GM23338 (cell line): ENCODE data around the gene NCAPH2. TPM values are rescaled to one million over a fixed set of nuclear protein-coding genes. Genes with fewer than 3 reads are reported as not detected.

Source experiments
- ATAC-seq: fragments of 200-7000 bp; cut with Tn5 transposase; 3 replicates; pipeline ENCODE4 v1.9.1; 2020
- DNase-seq: peaks from one replicate; pipeline ENCODE4 v3.0.0-alpha.2; 2015; ENCODE audit warnings: low spot score
- H2AFZ ChIP-seq: fragments of 200-600 bp; sonication (generic); 2 replicates; pipeline ENCODE4 v1.8.0; 2016; ENCODE audit warnings: antibody characterized with exemption, mild to moderate bottlenecking, moderate library complexity
- H3F3A ChIP-seq: fragments of 200-600 bp; sonication (generic); replicated peaks from 2 replicates; pipeline ENCODE4 v1.8.0; 2017; ENCODE audit warnings: antibody characterized with exemption, mixed run types, low read depth
- H3K27ac ChIP-seq: fragments of 200-600 bp; sonication (generic); 2 replicates; pipeline ENCODE4 v1.6.1; 2016; ENCODE audit warnings: low read depth
- H3K27me3 ChIP-seq: fragments of 200-600 bp; sonication (generic); 2 replicates; pipeline ENCODE4 v1.8.0; 2016; ENCODE audit warnings: mild to moderate bottlenecking, mixed run types, moderate library complexity; ENCODE audit not compliant: insufficient read depth
- H3K36me3 ChIP-seq: fragments of 200-600 bp; sonication (generic); 2 replicates; pipeline ENCODE4 v1.8.0; 2016; ENCODE audit warnings: mild to moderate bottlenecking; ENCODE audit not compliant: insufficient read depth
- H3K4me1 ChIP-seq: fragments of 200-600 bp; sonication (generic); 2 replicates; pipeline ENCODE4 v1.8.0; 2016; ENCODE audit warnings: mild to moderate bottlenecking, moderate library complexity; ENCODE audit not compliant: insufficient read depth
- H3K4me2 ChIP-seq: fragments of 200-600 bp; sonication (generic); 2 replicates; pipeline ENCODE4 v1.7.1; 2017; ENCODE audit warnings: mixed run types
- H3K4me3 ChIP-seq: fragments of 200-600 bp; sonication (generic); 2 replicates; pipeline ENCODE4 v1.6.1; 2016; ENCODE audit warnings: mixed run types
- H3K79me2 ChIP-seq: fragments of 200-600 bp; sonication (generic); replicated peaks from 2 replicates; pipeline ENCODE4 v1.8.0; 2017; ENCODE audit warnings: mild to moderate bottlenecking; ENCODE audit not compliant: insufficient read depth
- H3K9me2 ChIP-seq: fragments of 200-600 bp; sonication (generic); 2 replicates; pipeline ENCODE4 v1.8.0; 2017; ENCODE audit not compliant: insufficient read depth
- H4K20me1 ChIP-seq: fragments of 200-600 bp; sonication (generic); replicated peaks from 2 replicates; pipeline ENCODE4 v1.8.0; 2017; ENCODE audit warnings: mild to moderate bottlenecking; ENCODE audit not compliant: insufficient read depth
- H3K27ac Mint-ChIP-seq: 2 replicates; pipeline ENCODE4 v1.8.0; 2020; ENCODE audit warnings: inconsistent platforms, mild to moderate bottlenecking, moderate library complexity, mixed read lengths
- H3K27me3 Mint-ChIP-seq: 3 replicates; pipeline ENCODE4 v1.8.0; 2022; ENCODE audit warnings: low read depth, mild to moderate bottlenecking, moderate library complexity, mixed read lengths, inconsistent platforms; ENCODE audit not compliant: insufficient read depth, poor library complexity
- H3K36me3 Mint-ChIP-seq: 3 replicates; pipeline ENCODE4 v1.8.0; 2021; ENCODE audit warnings: low read depth, mild to moderate bottlenecking, inconsistent platforms, moderate library complexity, mixed read lengths
- H3K4me1 Mint-ChIP-seq: 3 replicates; pipeline ENCODE4 v1.8.0; 2020; ENCODE audit warnings: mild to moderate bottlenecking, inconsistent platforms, mixed read lengths
- H3K4me3 Mint-ChIP-seq: 3 replicates; pipeline ENCODE4 v1.8.0; 2021; ENCODE audit warnings: moderate library complexity, mild to moderate bottlenecking, inconsistent platforms, mixed read lengths
- H3K9me3 Mint-ChIP-seq: 3 replicates; pipeline ENCODE4 v1.8.0; 2020; ENCODE audit warnings: moderate library complexity, mild to moderate bottlenecking, inconsistent platforms, mixed read lengths
- CREB1 ChIP-seq: fragments of 250-450 bp; sonication (Bioruptor Pico); IDR thresholded peaks from 2 replicates; pipeline ENCODE4 v1.5.0; 2020; ENCODE audit warnings: low read depth, mild to moderate bottlenecking, moderate library complexity
- CTCF ChIP-seq, 2 experiments: fragments of 200-600 bp in 1 of 2; sonication (generic) in 1 of 2; conservative IDR thresholded peaks; 2 replicates each; pipeline versions ENCODE4 v1.5.1 to v1.6.1; 2016 to 2017; ENCODE audit warnings: antibody characterized with exemption in 2 of 2, low read depth in 2 of 2, mild to moderate bottlenecking in 2 of 2, moderate library complexity in 1 of 2
- ETS1 ChIP-seq: IDR thresholded peaks from 2 replicates; pipeline ENCODE4 v1.6.1; 2016; ENCODE audit warnings: antibody characterized with exemption
- EZH2 ChIP-seq: fragments of 200-600 bp; sonication (generic); IDR thresholded peaks from one replicate; pipeline ENCODE4 v1.8.0; 2017; ENCODE audit warnings: antibody characterized with exemption, mild to moderate bottlenecking, low read depth; ENCODE audit not compliant: unreplicated experiment
- EZH2phosphoT487 ChIP-seq: fragments of 200-600 bp; sonication (generic); IDR thresholded peaks from one replicate; pipeline ENCODE4 v1.8.1; 2018; ENCODE audit warnings: antibody characterized with exemption; ENCODE audit not compliant: unreplicated experiment
- JUNB ChIP-seq: IDR thresholded peaks from one replicate; pipeline ENCODE4 v1.6.1; 2016; ENCODE audit warnings: antibody characterized with exemption; ENCODE audit not compliant: unreplicated experiment
- NANOG ChIP-seq: IDR thresholded peaks from 2 replicates; pipeline ENCODE4 v1.6.1; 2016; ENCODE audit warnings: antibody characterized with exemption, borderline replicate concordance
- POLR2AphosphoS5 ChIP-seq: IDR thresholded peaks from 2 replicates; pipeline ENCODE4 v1.6.1; 2016; ENCODE audit warnings: antibody characterized with exemption, low read depth
- REST ChIP-seq: IDR thresholded peaks from one replicate; pipeline ENCODE4 v1.6.1; 2018; ENCODE audit warnings: antibody characterized with exemption; ENCODE audit not compliant: unreplicated experiment
- STAT1 ChIP-seq: IDR thresholded peaks from one replicate; pipeline ENCODE4 v1.6.1; 2016; ENCODE audit warnings: antibody characterized with exemption; ENCODE audit not compliant: unreplicated experiment
- ZNF114 ChIP-seq: fragments of 250-450 bp; sonication (Bioruptor Pico); IDR thresholded peaks from 2 replicates; pipeline ENCODE4 v1.5.0; 2020; ENCODE audit warnings: mild to moderate bottlenecking, moderate library complexity
- ZNF331 ChIP-seq: fragments of 250-450 bp; sonication (Bioruptor Pico); IDR thresholded peaks from 2 replicates; pipeline ENCODE4 v1.5.0; 2020; ENCODE audit warnings: low read depth, mild to moderate bottlenecking, moderate library complexity
- ZNF462 ChIP-seq: fragments of 250-450 bp; sonication (Bioruptor Pico); IDR thresholded peaks from 2 replicates; pipeline ENCODE4 v1.5.0; 2020; ENCODE audit warnings: mild to moderate bottlenecking, moderate library complexity
- polyA plus RNA-seq: library from polyadenylated mRNA; unstranded; fragments of >200 nt; fragmentation: Nextera tagmentation; extraction: Ambion mirVana; gene quantifications from 2 replicates; pipeline ENCODE4 v1.2.1, GENCODE V29; 2016
- total RNA-seq: library from RNA; depleted of rRNA; stranded (reverse); fragments of >200 nt; shearing (Covaris generic); gene quantifications from 2 replicates; pipeline ENCODE4 v1.2.3, GENCODE V29; 2014

NCAPH2 gene
- total and polyA plus RNA-seq, 2 experiments from 2014 or later = 52.2 to 76.1 TPM

- H4K20me1 ChIP-seq = no peaks in the 10 kb centered on the region
- TF ChIP-seq EZH2 (no peak), ZNF462 (CRISPR knock-in tag) (no peak), ZNF114 (CRISPR knock-in tag) (no peak), EZH2phosphoT487 (no peak), REST (no peak), CREB1 (no peak), STAT1 (no peak), NANOG (no peak), ETS1 (no peak), POLR2AphosphoS5 (no peak), CTCF (conservative IDR thresholded peaks at IDR 0.05; ENCODE audit: low read depth in 2 of 2) (no peak), ZNF331 (CRISPR knock-in tag) (no peak), JUNB (no peak)
- peaks cover 15% of the 10 kb centered on the region for H3K27me3 Mint-ChIP-seq
These were observed 5.9 kb upstream of the NCAPH2 start for GRCh38 chr22:50502096-50502495.

More at GRCh38 chr22:50502096-50502495, 5.9 kb upstream of the NCAPH2 start:
- Histone ChIP-seq H3K4me2 (no peak overlapping the region), H3K9me2 (no peaks in the 10 kb centered on the region), H3F3A (peaks cover 5% of the 10 kb centered on the region; the same call in 1 of the 2 replicates), H3K4me3 (no peak overlapping the region), H3K27me3 (no peaks in the 10 kb centered on the region), H3K27ac (no peak overlapping the region), H2AFZ (no peak overlapping the region), H3K79me2 (no peaks in the 10 kb centered on the region), H3K36me3 (no peaks in the 10 kb centered on the region), H3K4me1 (no peaks in the 10 kb centered on the region)
- DNase-seq = no peak
- no peak overlapping the region for H3K4me3 Mint-ChIP-seq
- no peak overlapping the region for H3K27ac Mint-ChIP-seq
- H3K9me3 Mint-ChIP-seq = no peaks in the 10 kb centered on the region
- no peak for ATAC-seq
- peaks cover 3% of the 10 kb centered on the region; the same call in 2 of the 3 replicates for H3K4me1 Mint-ChIP-seq
- no peaks in the 10 kb centered on the region; the same call in 2 of the 3 replicates for H3K36me3 Mint-ChIP-seq
